Choroid plexus epithelial cell (primary cell): ENCODE measurements around the gene ADARB1.

Experiments
- DNase-seq: peaks from one replicate; pipeline ENCODE4 v3.0.0-alpha.2; 2010; ENCODE audit warnings: low read depth
- H3K4me3 ChIP-seq: 2 replicates; pipeline ENCODE4 v1.5.1; 2011; ENCODE audit warnings: low read depth, mild to moderate bottlenecking, control low read depth, low read length, moderate library complexity
- CTCF ChIP-seq: conservative IDR thresholded peaks from 2 replicates; pipeline ENCODE4 v1.5.1; 2011; ENCODE audit warnings: low read depth, mild to moderate bottlenecking, control low read depth, inconsistent platforms, low read length, moderate library complexity

The ADARB1 gene

GRCh38 chr21:45112371-45112770 is 38.0 kb downstream of the ADARB1 start:
- no peak overlapping the region for H3K4me3 ChIP-seq
- no peak for TF ChIP-seq CTCF
- DNase-seq = no peak

- no peak for TF ChIP-seq CTCF
- no peak for DNase-seq
- H3K4me3 ChIP-seq = no peak overlapping the region
Measured at GRCh38 chr21:45113543-45113942, 39.2 kb downstream of the ADARB1 start.

- no peak overlapping the region for H3K4me3 ChIP-seq
- DNase-seq = no peak
- TF ChIP-seq CTCF = no peak
Measured at GRCh38 chr21:45114072-45114471, 39.7 kb downstream of the ADARB1 start.

GRCh38 chr21:45114475-45114874 is 40.1 kb downstream of the ADARB1 start:
- H3K4me3 ChIP-seq = no peak overlapping the region
- no peak for TF ChIP-seq CTCF
- no peak for DNase-seq

- no peak for DNase-seq
- no peak for TF ChIP-seq CTCF
- H3K4me3 ChIP-seq = no peak overlapping the region
Measured at GRCh38 chr21:45115141-45115540, 40.8 kb downstream of the ADARB1 start.

- no peak for DNase-seq
- TF ChIP-seq CTCF = no peak
- no peak overlapping the region for H3K4me3 ChIP-seq
Measured at GRCh38 chr21:45116066-45116465, 41.7 kb downstream of the ADARB1 start.

- TF ChIP-seq CTCF = no peak
- no peak for DNase-seq
- no peak overlapping the region for H3K4me3 ChIP-seq
Measured at GRCh38 chr21:45117314-45117713, 42.9 kb downstream of the ADARB1 start.
